ENCODE results near the gene TACC2. TPM values are rescaled to one million over a fixed set of nuclear protein-coding genes. Genes with fewer than 3 reads are reported as not detected.

Gene TACC2
- total RNA-seq, 1 donor from 2014 or later: 349 TPM

DNA sequence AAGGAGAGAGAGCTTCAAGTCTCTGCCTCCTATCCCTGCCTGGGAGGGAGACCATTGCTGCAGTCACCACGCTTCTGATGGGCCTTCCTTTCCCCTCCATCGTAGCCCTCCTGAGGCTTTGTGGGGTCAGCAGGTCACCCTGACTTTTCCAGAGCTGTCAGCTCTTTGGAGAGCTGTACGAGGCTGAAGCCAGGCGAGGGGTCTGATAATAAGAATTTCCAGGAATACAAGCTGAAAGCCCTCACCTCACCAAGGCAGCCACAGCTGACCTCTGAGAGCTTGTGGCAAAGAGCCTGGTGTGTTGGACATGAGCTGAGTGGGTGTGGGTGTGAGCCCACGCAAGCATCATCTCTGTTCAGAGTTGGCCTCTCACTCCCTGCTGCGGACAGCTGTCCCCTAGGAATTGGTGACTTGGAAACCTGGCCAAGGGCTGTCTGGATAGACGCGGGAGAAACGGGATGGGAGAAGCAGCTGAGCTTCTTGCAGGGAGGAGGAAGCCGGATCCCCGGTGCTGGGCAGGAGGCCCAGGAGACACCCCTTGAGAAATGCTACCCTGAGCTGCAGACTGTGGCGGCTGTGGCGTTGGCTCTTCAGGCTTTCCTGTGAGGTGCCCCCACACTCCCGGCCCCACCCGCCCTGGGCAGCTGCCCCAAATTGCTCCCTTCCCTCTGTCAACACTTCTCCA, 160.1 kb downstream of the TACC2 start:
- DNase-seq (peak; percentile 90), ATAC-seq (ENCODE audit: poor library complexity) (peak; percentile 61)
- intact Hi-C loops (cut with DNase I): no loop called here

DNA sequence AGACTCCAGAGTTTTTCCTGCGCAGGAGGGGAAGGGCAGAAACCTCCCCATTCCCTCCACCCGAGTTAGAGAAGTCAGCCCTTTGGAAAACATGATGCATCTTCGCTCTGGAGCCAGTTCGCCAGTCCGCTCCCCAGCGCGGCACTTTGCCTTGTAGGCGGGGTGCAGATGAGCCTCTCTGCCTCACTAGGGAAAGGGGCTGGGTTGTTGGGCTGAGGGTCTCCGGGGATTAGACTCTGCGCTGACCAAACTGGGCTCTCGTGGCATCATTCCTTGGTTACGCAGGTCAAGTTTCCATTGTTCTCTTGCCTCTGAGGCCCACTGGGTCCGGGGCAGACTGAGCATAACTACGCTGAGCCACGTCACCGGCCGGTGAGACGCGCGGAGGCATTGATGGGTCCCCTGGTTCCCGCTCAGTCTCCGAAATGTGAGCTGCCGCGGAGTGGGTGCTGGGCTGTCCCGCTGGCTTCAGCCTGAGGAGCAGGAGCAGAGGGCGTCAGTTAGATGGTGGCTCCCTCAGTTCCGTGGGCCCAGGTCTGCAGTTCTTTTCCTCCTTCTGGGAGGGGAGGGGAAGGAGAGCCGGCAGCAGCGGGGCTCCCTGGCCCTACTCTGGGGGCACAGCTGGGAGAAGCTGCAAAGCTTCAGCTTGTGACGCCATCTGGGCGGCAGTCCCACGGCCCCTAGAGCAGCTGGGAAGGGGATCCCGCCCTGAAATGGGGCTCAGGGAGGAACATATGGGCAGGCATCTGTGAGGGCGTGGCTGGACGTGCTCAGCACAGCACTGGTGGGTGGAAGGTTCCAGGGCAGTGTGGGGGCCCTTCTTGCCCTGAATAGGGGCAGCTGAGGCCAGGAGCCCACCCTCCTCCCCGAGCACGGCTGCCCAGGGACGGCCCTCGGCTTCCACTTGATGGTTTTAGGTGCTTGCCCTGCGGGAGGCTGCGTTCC, 160.9 kb downstream of the TACC2 start:
- intact Hi-C loops (cut with DNase I): no loop called here
- peak; percentile 1 for ATAC-seq (ENCODE audit: poor library complexity)
- peak; percentile 83 for DNase-seq

DNA sequence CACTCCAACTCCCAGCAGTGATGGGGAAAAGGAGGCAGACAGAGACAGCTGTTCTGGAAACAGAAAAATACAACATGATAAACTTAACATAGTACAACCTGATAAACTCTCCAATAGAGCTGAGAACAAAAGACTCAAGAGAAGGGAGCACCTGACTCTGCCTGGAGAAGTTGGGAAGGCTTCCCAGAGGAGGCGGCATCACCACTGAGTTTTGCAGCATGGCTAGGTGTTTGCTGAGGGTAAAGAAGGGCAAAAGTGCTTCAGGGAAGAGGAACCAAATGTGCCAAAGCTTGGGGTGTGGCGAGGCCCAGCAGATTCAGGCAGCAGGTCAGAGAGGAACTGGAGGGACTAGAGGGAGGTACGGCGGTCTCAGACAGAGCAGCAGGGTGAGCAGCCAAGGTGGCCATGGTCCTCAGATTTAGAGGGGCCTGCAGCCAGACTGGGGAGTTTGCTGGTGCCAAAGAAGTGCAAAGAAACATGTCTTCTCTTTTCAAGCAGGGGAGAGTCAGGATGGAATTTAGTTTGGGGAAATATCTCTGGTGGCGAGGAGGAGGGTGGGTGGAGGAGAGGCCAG, 162.2 kb downstream of the TACC2 start:
- DNase-seq (no peak), ATAC-seq (ENCODE audit: poor library complexity) (no peak)
- intact Hi-C loops (cut with DNase I): no loop called here

DNA sequence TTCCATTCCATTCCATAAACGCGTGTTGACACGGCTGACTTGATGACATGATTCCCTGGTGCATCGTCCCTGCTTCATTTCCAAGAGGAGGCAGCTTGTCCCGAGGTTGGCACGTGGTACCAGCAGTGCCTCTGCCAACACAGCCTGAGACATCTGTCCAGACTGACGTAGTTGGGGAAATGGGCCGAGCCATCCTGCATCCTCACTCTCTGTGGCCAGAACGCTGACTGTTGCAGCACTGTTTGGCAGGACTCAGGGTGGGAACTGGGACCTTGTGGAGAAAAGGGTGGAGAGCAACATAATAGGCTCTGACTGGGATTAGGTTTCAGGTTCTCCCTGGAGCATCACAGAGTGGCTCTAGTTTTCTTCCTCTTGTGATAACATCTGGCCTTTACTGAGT, 163.6 kb downstream of the TACC2 start:
- intact Hi-C loops (cut with DNase I): no loop called here
- ATAC-seq (ENCODE audit: poor library complexity) (peak; percentile 69), DNase-seq (peak; percentile 91)

DNA sequence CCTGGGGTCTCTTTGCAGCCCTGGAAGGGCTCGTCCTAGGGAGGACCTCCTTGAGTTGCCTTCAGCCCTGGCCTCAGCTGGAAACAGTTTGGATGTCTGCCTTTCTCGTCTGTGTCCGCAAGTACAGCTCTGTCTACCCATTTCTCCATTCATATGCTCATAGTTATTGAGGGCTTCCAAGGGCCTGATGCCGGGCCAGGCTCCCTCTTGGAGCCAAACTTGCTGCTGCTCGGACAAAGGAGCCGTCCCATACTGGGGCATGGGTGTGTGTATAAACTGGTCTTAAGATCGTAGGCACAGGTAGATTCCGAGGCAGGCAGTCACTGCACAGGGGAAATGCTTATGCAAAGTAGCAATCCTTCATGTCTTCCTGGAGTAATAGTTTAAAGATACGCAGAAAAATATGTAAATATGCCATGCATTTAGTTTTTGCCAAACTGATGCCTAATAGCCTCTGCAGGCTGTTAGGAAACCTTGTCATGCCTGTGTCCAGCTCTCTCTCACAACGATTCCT, 165.1 kb downstream of the TACC2 start:
- intact Hi-C loops (cut with DNase I): no loop called here
- DNase-seq: no peak
- no peak for ATAC-seq (ENCODE audit: poor library complexity)

DNA sequence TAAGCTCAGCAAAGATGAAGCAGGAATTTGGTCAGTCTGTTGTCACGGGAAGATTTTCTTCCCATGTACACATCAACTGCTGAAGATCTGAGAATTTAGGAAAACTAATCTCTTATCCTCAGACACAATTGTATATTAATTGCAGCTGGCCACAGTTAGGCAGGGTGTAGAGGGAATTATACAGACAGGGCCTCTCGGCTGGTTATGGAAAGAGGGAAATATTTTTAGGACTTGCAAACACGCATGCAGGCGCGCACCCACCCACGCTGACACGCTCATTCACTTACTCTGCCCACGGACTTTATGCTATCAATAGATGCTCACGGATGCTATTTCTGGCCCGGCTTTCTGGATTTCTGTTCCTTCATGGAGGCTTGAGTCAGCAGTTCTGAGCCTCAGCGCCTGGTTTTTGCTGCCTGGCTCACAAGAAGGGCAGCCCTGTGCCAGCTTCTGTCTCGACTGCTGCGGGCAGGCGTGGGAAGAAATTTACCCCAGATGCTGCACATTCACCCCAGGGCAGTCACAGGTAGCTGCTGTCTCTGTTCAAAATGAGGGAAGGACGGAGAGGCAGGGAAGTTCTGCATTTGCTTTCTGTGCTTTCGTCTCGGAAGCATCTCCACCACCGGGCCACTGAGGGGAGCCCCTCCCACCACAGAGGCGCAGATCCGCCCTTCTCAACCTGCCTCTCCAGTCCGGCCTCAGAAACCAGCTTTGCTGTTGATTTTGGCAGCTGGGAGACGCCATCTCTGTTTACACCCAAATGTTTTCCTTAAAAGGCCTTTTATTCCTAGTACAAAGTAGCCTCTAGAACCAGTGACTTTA, 165.8 kb downstream of the TACC2 start:
- DNase-seq (no peak), ATAC-seq (ENCODE audit: poor library complexity) (peak; percentile 19)
- intact Hi-C loops (cut with DNase I): no loop called here

DNA sequence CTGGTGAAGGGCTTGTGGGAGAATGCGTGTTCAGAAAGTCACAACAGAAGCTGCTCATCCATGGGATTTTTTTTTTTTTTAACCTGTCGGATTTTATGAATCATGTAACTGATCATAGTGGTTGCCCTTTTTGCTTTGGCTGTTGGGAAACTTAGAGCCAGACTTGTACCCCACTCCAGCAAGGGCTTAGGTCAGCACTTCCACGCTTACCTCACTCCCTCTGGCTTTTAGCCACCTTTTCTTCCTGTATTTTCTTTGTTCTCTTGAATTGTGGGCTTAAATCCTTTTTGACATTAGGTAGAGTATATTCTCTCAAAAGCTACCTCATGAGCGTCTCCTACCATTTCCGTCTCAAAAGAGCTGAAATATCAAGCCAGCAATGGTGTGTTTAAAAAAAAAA, 168.5 kb downstream of the TACC2 start:
- no peak for DNase-seq
- intact Hi-C loops (cut with DNase I): no loop called here
- ATAC-seq (ENCODE audit: poor library complexity): no peak

DNA sequence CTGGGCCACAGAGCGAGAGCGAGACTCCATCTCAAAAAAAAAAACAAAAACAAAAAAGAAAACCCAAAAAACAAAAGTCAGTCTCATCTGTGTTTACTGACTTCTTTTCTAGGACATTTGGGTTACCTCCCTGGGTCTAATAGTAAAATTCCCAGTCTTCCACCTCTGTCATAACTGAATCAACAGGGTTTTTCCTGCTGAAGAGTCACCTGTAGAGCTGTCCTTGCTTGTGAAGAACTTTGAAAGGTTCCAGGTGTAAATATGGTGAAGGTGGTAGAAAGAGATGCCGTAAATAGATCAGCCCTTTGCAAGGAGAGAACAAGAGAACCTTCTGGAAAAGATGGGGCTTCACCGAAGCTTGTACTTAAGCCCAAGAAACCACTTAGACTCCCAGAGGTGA, 169.4 kb downstream of the TACC2 start:
- no peak for DNase-seq
- ATAC-seq (ENCODE audit: poor library complexity): no peak
- intact Hi-C loops (cut with DNase I): no loop called here

DNA sequence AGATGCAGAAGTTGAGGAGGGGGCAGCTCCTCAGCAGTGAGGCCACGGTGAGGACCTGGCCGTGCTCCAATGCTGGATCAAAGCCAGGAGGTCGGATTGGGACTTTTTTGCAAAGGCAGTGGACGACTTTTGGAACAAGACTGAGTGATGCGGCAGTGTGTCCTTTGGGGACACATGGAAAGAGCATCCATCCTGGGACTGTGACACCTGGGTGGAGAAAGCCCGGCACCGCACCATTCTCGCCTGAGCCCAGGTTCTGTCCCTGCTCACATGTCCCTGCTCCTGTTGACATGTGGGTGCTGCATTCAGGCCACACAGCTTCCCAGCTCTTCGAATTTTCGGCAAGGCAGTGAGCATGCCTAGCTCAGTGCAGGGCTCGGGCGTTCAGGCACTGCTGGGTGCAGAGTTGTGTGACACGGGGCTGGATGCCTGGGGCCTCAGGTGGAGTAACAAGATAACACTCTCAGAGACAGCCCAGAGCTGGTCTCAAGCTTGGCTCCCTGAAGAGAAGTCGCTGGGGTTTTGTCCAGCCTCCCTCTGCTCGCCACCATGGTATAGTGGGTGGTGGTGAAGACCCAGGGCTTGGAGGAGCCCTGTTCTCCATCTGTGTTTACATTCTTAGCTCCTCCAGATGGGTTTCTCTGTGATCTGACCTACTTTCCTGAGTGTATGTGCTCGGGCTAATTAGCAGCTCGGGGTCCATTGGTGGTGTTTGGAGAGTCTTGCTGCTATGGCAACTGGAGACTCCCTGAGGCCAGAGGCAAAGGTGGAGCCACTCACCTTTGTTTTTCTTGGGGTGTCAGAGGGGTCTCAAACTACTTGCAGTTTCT, 170.4 kb downstream of the TACC2 start:
- intact Hi-C loops (cut with DNase I): no loop called here
- ATAC-seq (ENCODE audit: poor library complexity) (no peak), DNase-seq (no peak)

DNA sequence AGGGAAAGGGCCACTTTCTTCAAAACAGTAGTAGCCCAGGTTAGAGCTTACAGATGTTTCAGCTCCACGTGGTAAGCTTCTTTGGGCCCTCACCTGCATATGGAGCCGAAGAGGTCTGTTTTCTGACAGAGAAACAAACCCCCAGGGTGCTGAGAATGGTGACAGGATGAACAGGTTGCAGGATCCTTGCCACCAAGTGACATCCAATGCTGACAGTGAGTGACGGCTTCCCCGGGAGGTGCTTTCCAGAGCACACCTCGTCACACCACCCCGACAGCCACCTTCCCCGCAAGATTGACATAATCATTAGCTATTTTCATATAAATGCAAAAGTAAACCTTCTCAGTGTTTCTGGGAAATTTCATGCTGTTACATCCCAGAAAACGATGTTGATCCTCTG, 172.8 kb downstream of the TACC2 start:
- intact Hi-C loops (cut with DNase I): no loop called here
- no peak for DNase-seq
- no peak for ATAC-seq (ENCODE audit: poor library complexity)

DNA sequence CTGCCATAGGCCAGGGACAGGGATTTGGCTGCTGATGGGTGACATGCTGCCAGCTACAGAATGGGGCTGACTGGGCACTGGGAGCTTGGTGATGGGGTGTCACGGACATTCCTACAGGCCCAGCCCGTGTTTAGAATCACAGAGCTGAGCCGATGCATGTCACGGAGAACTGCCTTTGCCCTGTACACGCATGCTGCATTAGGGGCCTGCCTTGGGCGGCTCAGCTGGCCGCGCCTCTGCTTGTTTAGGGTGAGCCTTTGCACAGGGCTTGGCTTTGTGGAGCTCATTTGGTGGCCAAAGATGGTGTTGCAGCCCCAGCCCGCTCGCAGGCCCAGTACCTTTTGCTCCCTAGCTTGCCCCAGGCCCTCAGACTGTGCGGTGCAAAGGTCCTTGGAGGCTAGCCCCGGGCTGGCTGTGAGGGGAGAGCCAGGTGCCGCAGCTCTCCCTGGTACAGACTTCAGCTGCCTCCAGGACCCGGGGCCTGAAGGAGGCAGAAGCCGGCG, 173.8 kb downstream of the TACC2 start:
- DNase-seq: no peak
- peak; percentile 66 for ATAC-seq (ENCODE audit: poor library complexity)
- intact Hi-C loops (cut with DNase I): no loop called here

DNA sequence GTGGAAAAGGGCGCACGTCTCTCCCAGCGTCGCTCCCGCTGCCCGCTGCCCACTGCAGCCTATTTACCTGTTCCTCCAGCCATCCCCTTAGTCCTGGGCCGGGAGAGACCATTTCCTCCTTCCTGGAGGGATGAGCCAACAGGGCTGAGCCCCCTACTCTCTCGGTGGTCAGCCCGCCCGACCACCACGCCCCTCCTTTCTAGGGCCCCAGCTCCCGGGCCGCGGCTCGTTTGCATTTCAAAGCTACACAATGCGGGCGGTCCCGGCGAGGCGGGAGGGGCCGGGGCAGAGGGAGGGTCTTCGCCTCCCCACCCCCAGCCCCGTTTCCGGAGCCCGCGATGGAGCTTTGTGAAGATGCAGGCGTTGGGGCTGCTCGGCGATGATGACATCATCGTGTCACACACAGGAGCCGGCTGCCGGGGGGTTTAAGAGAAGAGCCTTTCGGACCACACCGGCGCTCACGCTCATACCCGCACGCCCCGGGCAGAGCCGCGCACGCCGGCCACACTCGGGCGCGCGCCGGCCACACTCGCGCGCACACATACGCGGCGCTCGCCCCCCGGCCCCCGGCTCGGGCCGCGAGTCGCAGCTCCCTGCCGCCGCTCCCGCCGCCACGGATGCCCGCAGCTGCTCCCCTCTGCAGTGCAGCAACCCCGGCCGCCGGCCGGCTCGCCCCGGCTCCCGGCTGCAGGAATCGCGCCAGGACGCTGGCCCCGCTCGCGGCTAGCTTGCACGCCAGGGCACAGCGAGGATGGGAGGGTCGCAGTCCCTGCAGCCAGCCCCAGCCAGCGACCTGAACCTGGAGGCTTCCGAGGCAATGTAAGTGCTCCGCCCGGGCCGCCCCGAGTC, 174.4 kb downstream of the TACC2 start:
- ATAC-seq (ENCODE audit: poor library complexity) (no peak), DNase-seq (no peak)
- intact Hi-C loops (cut with DNase I): no loop called here

DNA sequence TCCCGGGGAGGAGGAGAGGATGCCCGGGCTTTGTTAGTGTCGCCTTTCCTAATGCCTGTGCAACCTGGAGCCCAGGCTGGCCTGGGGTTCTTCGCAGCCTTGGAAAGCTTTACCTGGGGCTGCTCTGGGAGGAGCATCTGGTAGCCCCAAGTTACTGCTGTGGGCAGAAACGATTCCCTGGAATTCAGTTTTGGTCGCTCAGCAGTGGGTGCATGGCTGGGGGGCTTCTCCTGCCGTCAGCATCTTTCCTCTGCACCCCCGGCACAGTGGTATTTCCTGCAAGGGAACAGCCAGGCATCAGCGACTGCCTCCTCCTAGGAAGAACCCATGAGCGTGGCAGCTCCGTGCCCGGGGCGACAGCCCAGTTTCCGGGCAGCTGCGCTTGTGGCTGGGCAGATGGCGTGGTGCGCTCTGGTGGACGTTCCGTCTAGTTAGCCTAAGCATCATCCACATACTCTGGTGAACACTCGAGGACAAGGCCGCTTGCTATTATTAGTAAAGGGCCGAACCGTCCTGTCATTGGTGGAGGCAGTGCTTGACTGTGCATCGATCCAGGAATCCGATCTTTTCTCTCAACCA, 175.1 kb downstream of the TACC2 start:
- DNase-seq (no peak), ATAC-seq (ENCODE audit: poor library complexity) (peak; percentile 34)
- intact Hi-C loops (cut with DNase I): no loop called here

DNA sequence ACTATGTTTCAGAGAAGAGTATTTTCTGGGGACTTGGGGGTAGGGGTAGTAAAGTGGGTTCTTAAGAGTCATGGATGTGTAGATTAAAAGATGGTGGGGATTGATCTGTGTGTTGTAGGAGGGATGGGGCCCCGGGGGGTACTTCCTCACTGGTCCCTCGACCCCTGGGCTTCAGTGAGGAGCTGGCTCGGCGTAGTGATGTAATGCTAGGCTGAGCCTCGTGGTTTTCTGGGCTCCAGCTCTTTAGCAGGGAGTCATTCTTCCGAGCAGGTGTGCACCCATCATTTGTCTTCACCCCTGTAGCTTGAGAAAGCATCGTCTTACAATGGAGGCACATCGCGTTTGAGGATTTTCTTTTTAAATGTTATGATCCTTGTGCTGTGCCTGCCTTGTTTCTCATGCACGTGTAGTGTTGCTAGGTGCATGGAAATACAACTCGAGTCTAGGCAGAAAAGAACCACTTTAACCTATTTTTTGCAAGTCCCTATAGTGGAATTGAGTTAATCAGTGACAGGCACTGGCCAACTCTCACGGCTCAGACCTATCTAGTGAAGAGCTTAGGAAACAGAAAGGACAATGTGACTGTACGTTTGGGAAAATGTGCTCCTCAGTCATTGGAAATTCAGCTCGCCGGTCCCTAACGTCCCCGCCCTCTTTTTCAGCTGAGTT, 176.0 kb downstream of the TACC2 start:
- ATAC-seq (ENCODE audit: poor library complexity): no peak
- intact Hi-C loops (cut with DNase I): no loop called here
- no peak for DNase-seq

DNA sequence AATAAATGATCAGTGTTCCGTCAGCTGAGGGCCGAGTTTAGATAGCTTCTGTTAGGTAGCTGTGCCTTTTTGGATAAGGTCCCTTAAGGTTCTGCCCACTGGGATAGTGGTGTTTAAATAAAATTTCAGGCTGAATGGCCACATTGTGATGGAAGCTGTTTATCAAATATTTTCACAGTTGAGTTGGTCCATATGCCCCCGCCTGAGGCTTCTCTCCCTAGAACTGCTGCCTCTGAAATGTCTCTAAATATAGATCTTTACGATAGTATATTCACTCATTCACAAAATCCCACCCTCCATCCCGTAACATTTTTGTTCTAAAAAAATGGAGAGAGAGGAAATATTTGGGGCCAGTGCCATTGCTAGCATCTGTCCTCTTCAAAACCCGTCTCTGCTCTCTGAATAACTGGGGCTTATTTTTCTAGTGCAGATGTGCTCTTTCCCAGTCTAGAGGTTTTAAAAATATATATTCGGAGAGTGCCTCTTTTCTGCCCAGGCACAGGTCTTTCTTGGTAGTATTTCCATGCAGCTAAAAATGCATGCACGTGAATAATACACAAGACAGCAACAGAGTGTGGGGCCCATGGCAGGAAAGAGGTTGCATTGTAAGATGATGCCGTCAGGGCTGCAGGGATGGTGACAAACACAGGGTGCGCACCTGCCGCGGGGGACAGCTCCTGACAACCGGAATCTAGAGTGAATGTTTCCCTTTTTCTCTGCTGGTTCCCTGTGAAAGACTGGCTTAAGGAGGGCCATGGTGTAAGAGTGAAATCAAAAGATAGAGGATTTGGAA, 176.7 kb downstream of the TACC2 start:
- intact Hi-C loops (cut with DNase I): no loop called here
- DNase-seq (no peak), ATAC-seq (ENCODE audit: poor library complexity) (no peak)

All from Right ventricle myocardium superior (tissue), 1 donor.